ENCODE results near the gene ARHGAP15. TPM values are rescaled to one million over a fixed set of nuclear protein-coding genes. Genes with fewer than 3 reads are reported as not detected.

ARHGAP15 gene
- total RNA-seq, 1 experiment from 2014 or later: 0.42 TPM

- H3K4me2 ChIP-seq (ENCODE audit: low read length): no peak overlapping the region
- H3K9ac ChIP-seq (ENCODE audit: low read length): no peak overlapping the region
- BruUV-seq (replicated peaks): no TSS peak
- H3K4me3 ChIP-seq (replicated peaks in 1 of 2; ENCODE audit: low read depth in 1 of 2, low read length in 2 of 2): no peak overlapping the region
- H4K20me1 ChIP-seq (ENCODE audit: insufficient read depth): no peaks in the 10 kb centered on the region
- ChIA-PET RAD21 (ENCODE audit: low non-redundant PET in 1 of 2, low total read pairs in 2 of 2, uncharacterized antibody in 2 of 2, unreplicated experiment in 2 of 2) (no interaction called here), POLR2A (no interaction called here), CTCF (no interaction called here)
- H3K9me2 ChIP-seq (ENCODE audit: insufficient read depth): no peaks in the 10 kb centered on the region
- ATAC-seq: no peak
- no peak for DNase-seq (ENCODE audit: low read depth, low spot score)
- H2AFZ ChIP-seq (ENCODE audit: low read depth, low read length, poor library complexity, severe bottlenecking): no peak overlapping the region
- no peak overlapping the region for H3K27ac ChIP-seq (ENCODE audit: low read depth, low read length)
- H3K4me1 ChIP-seq (ENCODE audit: control insufficient read depth in 1 of 2, insufficient read depth in 2 of 2, low read length in 2 of 2): no peaks in the 10 kb centered on the region
- 0 out of 2 replicates have a peak, but pooled peaks cover 9% of the 10 kb centered on the region for H3K27me3 ChIP-seq (ENCODE audit: insufficient read depth, low read length)
- H3K36me3 ChIP-seq (ENCODE audit: control insufficient read depth in 1 of 2, insufficient read depth in 2 of 2, low read length in 2 of 2): no peaks in the 10 kb centered on the region
- no peaks in the 10 kb centered on the region for H3K9me3 ChIP-seq (ENCODE audit: control insufficient read depth in 1 of 2, insufficient read depth in 1 of 2, low read depth in 1 of 2, low read length in 2 of 2)
- intact Hi-C loops (cut with micrococcal nuclease): no loop called here
- TF ChIP-seq ELF1 (IDR thresholded peaks at IDR 0.05; ENCODE audit: borderline replicate concordance, low read depth) (no peak), SP1 (IDR thresholded peaks at IDR 0.05; ENCODE audit: low read depth) (no peak), ZNF274 (IDR thresholded peaks at IDR 0.05; ENCODE audit: low read depth, low read length) (no peak), POLR2A (IDR thresholded peaks at IDR 0.05; ENCODE audit: borderline replicate concordance, extremely low read depth, insufficient read depth, insufficient read length) (no peak), FOSL1 (IDR thresholded peaks at IDR 0.05; ENCODE audit: low read depth) (no peak), RAD21 (IDR thresholded peaks at IDR 0.05; ENCODE audit: low read depth) (no peak), YY1 (IDR thresholded peaks at IDR 0.05; ENCODE audit: extremely low read depth, insufficient replicate concordance, low read depth, low read length) (no peak), SIN3A (IDR thresholded peaks at IDR 0.05; ENCODE audit: low read depth) (no peak), ZFX (IDR thresholded peaks at IDR 0.05) (no peak), EGR1 (IDR thresholded peaks at IDR 0.05; ENCODE audit: low read depth) (no peak), POLR2AphosphoS5 (IDR thresholded peaks at IDR 0.05; ENCODE audit: low read depth, low read length) (no peak), EZH2phosphoT487 (IDR thresholded peaks at IDR 0.05; ENCODE audit: borderline replicate concordance) (no peak), ATF3 (IDR thresholded peaks at IDR 0.05) (no peak), TCF7L2 (IDR thresholded peaks at IDR 0.05; ENCODE audit: borderline replicate concordance, extremely low read depth, insufficient read depth, insufficient read length) (no peak)
- TF ChIP-seq, protein P1, sequence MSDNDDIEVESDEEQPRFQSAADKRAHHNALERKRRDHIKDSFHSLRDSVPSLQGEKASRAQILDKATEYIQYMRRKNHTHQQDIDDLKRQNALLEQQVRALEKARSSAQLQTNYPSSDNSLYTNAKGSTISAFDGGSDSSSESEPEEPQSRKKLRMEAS (IDR thresholded peaks at IDR 0.05): no peak
- TF ChIP-seq, protein P2, sequence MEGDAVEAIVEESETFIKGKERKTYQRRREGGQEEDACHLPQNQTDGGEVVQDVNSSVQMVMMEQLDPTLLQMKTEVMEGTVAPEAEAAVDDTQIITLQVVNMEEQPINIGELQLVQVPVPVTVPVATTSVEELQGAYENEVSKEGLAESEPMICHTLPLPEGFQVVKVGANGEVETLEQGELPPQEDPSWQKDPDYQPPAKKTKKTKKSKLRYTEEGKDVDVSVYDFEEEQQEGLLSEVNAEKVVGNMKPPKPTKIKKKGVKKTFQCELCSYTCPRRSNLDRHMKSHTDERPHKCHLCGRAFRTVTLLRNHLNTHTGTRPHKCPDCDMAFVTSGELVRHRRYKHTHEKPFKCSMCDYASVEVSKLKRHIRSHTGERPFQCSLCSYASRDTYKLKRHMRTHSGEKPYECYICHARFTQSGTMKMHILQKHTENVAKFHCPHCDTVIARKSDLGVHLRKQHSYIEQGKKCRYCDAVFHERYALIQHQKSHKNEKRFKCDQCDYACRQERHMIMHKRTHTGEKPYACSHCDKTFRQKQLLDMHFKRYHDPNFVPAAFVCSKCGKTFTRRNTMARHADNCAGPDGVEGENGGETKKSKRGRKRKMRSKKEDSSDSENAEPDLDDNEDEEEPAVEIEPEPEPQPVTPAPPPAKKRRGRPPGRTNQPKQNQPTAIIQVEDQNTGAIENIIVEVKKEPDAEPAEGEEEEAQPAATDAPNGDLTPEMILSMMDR (IDR thresholded peaks at IDR 0.05 in 2 of 3, conservative IDR thresholded peaks at IDR 0.05 in 1 of 3; ENCODE audit: borderline replicate concordance in 1 of 3, insufficient read depth in 1 of 3, low read depth in 2 of 3, low read length in 2 of 3): no peak
- no peaks in the 10 kb centered on the region for H3K79me2 ChIP-seq (ENCODE audit: insufficient read depth, low read length)
Measured at GRCh38 chr2:143603846-143604565, 474.8 kb downstream of the ARHGAP15 start.
